HG03469 (cell line): Measurements from ENCODE around the gene EIF4A3.
"Not testable (repeated sequence)": the region's sequence is repeated elsewhere in the genome, so short reads cannot be mapped to it uniquely, and the experiment has no call there.

Experiments used
- ATAC-seq: cut with Tn5 transposase; IDR thresholded peaks from one replicate; pipeline ENCODE4 v1.9.1; 2021; ENCODE audit warnings: mild to moderate bottlenecking, moderate library complexity, moderate number of reproducible peaks; ENCODE audit not compliant: unreplicated experiment

Gene EIF4A3

DNA sequence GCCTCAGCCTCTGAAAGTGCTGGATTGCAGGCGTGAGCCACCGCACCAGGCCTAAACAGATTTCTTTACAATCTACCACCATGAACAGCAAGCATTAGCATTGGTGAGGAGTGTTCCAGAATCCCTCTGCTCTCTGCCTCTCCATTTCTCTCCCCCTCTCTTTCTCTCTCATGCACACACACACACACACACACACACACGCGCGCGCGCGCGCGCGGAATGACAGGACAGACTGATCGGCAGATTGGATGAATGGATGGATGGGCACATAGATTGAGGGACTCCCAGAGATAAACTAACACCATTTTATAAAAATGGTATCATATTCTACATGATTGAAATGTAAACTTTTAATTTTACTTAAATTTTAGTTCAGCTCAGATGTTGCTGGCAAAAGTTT, 26.2 kb upstream of the EIF4A3 start:
- ATAC-seq = no peak

DNA sequence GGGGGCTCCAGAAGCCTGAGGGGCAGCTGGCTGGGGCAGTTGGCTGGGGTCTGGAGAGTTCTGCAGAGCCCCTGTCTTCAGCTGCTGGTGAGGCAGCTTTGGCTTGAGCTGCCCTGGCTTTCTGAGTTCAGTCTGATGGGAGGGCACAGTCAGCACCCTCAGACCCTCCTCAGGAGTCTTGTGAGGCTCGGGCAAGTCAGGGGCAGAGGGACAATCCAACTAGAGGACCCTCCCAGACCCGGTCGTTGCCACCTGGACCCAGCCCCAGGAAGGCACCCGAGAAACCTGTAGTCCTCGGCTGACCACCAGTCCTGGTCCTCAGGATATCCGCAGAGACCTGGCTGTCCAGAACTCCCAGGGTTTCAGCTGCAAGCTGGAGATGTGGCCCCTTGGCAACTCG, 24.8 kb upstream of the EIF4A3 start:
- no peak for ATAC-seq

DNA sequence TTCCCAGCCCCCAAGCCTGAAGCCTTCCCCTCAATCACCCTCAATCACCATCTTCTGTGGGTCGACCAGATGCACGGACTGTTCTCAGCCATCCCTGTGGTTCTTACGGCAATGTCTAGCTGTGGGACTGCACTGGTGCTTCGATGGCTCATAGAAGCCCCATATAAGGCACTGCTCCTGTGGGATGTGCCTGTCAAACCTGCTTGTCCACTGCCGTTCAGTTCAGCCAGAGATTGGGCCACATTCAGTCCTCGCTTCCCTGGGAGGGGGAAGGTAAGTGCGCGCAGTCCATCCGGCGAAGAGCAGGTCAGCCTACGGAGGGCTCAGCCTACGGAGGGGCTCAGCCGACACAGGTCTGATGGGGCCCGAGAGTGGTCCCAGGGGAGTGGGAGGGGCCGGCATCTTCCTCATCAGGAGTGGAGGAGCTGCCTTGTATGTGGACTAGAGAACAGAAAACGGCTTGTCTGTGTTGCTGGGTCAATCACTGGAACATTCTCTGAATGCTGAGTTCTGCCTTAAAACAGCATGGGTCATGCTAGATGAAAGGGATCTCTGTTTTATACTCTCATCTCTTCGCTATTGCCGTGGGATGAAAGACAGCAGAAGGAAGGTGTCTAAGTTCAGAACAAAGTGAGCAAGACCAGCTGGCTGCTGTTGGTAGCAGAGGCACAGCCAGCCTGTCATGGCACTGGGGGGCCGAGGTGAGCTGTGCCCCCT, 23.0 kb upstream of the EIF4A3 start, which contains the start of gene CARD14:
Gene CARD14 (plus strand): TSS at position 247 of the 717 bp plus-strand sequence. CDS start 11,409 bp downstream, outside the sequence.
- ATAC-seq = no peak

DNA sequence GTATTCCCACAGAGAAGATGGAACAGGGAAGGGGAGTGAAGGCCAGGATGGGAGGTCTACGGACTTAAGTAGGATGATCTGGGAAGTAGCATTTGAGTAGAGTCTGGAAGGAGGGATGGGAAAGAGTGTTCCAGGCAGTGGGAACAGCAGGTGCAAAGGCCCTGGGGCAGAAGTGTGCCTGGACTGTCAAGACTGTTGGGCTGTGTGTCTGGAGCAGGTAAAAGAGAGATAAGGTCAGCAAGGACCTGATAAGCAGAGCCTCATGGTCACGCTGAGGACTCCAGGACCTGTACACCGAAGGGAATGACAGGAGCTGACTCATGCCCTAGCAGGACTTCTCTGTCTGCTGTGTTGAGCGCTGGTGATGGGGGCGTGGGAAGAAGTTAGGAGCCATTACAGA, 22.2 kb upstream of the EIF4A3 start:
- ATAC-seq = no peak

DNA sequence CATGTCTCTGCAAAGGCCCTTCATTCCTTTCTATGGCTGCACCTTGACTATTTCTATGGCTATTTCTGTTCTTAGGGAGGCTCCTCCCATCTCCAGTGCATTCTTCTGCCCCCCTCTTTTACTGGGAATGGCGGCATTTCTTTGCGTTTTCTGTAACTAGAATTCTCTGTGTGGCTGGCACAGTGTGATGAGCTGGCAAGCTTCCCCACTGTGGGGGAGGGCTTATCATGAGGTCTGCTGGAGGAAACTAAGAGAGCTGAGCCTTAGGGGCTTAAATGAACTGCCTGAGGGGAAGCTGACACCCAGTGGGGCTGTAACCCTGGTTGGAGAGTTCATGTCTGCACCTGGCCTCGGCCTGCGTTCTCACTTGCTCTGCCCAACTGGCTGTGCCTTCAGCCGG, 21.4 kb upstream of the EIF4A3 start:
- no peak for ATAC-seq

DNA sequence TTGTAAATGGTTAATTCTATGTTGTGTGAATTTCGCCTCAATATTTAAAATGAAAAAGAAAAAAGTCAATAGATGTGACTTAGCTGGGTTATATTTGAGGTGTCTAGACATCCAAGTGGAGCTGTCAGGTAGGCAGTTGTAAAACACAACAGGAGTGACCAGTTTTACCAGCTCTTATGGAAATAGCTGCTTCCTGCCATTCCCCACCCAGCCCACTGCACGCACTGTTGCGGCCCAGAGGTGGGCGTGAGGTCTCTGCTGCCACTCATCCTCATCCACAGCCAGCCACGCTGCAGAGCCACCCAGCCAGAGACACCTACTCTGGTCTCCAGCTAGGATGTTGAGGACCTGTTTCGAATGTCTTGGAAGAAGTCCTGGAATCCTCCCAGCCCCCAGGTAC, 19.5 kb upstream of the EIF4A3 start:
- ATAC-seq = no peak

DNA sequence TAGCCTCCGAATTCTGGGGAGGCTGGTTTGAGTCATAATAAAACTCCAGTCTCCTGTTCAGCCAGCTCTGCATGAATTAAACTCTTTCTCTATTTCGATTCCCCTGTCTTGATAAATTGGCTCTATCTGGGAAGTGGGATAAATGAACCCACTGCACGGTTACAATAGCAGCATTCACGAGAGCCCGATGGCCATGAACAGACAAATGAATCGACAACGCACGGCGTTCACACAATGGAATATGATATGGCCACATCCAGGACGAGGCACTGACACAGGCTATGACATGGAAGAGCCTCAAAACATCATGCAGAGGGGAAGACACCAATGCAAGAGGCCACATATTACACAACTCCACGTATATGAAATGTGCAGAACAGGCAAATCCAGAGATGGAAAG, 17.3 kb upstream of the EIF4A3 start:
- ATAC-seq = no peak

DNA sequence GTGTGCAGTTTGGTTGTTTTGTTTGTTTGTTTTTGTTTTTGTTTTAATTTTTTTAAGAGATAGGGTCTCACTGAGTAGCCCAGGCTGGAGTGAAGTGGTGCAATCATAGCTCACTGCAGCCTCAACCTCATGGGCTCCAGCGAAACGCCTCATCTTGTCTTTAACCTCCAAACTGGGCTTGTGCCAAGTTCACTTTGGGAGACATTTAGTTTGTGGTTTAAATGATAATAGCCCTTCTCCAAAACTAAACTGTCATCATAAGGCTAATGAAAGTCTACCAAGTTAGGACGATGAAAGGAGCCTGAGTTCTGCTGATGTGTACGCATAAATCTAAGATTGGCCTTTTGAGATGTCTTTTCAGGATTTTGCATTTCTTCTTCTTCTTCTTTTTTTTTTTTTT, 16.4 kb upstream of the EIF4A3 start:
- ATAC-seq = no peak

DNA sequence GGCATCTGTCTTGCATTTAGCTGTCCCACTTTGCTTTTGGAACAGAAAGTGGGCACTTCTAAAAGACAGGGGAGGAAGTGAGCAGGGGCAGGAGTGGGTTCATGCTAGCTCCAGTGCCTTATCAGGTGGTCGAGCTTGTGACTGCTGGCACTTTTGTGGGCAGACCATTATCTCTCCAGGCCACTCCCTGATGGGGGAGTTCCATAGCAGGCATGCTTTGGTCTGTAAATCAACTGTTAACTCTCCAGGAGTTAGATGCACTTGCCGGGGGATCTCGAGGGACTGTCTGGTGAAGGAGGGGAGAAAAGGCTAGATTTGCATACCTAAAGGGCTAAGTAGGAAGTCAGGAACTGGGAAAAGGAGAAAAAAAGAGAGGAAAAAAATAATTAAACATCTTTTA, 13.6 kb upstream of the EIF4A3 start:
- no peak for ATAC-seq

DNA sequence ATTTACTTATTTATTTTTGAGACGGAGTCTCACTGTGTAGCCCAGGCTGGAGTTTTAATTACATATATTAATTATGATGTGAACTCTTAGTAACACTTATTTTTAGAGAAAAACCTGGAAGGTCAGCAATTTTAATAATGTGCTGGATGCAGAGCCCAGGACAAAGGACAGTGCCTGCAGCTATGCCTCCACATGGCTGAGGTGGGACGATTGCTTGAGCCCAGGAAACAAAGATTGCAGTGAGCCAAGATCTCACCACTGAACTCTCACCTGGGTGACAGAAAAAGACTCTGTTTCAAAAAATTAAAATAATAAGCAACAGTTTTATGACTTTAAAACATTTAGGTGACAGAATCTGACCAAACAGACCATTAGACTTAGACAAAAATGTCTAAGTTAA, 11.9 kb upstream of the EIF4A3 start:
- no peak for ATAC-seq

DNA sequence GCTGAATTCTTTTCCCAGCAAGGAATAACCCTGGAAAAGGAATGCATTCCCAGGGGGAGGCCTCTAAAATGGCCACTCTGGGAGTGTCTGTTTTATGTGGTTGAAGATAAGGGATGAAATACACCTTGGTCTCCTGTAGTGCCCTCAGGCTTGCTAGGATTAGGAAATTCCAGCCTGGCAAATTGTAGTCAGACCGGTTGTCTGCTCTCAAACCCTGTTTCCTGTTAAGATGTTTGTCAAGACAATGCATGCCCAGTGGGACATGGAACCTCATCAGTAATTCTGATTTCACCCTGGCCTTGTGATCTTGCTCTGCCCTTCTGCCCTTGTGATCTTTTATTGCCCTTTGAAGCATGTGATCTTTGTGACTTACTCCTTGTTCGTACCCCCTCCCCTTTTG, 8.7 kb upstream of the EIF4A3 start:
- not testable (repeated sequence) for ATAC-seq

DNA sequence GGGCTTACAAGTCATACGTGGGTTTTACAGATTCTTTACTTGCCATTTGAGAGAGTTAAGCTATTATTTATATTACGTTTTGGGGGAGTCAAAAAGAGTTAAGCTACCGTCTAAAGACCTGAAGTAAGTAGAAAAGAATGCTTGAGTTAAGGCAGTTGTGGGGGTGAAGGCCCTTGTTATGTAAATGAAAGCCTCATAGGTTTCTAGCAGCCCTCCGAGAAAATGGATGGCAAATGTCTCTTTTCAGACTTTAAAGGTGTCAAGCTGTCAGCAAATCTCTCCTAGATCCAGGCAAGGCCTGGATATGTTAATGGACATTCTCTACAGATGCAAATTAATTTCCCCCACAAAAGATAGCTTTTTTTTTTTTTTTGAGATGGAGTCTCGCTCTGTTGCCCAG, 7.2 kb upstream of the EIF4A3 start:
- ATAC-seq = no peak

DNA sequence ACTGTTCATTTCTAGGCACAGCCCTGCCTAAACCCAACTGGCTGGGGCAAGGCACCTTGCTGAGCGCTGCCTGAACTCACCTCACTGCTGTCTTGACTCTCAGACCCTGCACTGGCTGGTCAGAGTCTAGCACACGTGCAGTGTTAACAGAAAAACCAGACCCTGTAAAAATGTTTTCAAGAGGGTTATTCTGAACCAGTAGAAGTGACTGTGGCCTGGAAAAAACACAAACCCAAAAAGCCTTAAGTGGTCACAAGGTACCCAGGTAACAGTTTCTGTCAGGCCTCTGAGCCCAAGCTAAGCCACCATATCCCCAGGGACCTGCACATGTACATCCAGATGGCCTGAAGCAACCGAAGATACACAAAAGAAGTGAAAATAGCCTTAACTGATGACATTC, 6.1 kb upstream of the EIF4A3 start:
- no peak for ATAC-seq

DNA sequence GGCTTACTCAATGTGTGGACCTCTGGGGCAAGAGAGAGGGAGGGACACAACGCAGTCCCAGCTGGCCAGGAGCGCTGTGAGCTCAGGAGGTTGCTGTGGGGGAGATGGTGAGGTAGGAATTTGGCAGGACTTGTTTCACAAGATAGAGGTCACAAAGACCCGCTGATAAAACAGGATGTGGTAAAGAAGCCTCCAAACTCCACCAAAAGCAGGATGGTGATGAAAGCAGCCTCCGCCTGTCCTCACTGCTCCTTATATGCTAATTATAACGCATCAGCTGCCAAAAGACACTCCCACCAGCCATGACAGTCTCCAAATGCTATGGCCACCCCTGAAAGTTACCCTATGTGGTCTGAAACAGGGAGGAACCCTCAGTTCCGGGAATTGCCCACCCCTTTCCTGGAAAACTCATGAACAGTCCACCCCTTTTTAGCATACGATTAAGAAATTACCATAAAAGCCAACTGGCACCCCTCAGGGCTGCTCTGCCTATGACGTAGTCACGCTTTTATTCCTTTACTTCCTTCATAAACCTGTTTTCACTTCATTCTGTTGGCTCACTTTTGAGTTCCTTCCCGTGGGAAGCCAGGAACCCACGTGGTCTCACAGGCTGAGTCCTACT, 5.3 kb upstream of the EIF4A3 start:
- ATAC-seq = no peak

DNA sequence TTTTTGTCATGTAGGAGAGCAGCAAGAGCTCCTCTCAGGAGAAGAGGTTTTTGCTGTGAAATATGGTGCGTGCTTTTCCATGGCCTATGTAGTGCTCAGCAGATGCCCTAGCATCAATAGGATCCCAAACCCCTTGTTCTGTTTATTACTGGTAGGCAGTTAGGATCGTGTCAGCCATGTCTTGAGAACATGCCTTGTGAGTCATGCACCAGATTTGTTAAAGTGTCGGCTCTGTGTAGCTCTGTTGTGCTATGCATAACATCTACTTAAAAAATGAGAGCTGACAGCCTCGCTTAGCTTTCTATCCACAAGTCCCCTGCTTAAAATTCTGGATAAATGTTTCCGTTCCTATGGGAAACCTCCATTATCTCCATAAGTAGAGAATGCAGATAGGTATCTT, 4.4 kb upstream of the EIF4A3 start:
- no peak for ATAC-seq

DNA sequence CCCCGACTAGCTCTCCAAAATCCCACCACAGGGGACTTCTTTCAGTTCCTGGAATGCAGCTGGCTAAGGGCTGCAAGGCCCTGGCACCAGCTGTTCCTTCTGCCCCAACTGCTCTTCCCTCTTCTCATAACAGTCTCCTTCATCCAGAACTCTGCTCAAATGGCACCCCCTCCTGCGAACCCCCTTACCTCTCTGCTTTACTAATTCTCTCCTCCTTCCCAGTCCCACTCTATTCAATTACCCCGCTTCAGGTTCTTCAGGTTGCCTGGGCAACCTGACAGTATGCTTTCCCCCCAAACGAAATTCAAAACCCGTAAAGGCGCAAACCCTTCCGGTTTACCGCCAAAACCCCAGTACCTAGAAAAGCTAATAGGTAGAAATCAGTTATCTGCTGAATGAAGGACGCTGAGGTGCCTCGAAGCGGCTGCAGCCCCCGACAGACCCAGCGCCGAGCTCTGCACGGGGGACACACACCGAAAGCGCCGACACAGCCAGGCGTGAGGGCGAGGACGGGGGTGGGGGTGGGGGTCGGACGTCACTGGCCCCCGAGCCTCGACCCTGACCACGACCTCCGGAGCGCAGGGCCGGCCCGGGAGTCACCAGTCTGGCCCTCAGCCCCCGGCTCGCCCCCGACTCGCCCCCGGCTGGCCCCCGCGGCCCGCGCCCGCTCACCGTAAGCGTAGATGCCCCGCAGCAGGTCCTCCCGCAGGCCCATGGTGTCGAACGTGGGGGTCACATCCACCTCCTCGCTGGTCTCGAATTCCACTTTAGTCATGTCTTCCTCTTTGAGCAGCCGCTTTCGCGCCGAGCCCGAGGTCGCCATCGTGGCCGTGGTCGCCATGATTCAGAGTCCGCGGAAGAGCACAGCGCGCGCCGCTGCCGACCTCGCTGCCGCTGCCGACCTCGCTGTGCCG, 550 bp downstream of the EIF4A3 start:
- ATAC-seq = peak; percentile 12

DNA sequence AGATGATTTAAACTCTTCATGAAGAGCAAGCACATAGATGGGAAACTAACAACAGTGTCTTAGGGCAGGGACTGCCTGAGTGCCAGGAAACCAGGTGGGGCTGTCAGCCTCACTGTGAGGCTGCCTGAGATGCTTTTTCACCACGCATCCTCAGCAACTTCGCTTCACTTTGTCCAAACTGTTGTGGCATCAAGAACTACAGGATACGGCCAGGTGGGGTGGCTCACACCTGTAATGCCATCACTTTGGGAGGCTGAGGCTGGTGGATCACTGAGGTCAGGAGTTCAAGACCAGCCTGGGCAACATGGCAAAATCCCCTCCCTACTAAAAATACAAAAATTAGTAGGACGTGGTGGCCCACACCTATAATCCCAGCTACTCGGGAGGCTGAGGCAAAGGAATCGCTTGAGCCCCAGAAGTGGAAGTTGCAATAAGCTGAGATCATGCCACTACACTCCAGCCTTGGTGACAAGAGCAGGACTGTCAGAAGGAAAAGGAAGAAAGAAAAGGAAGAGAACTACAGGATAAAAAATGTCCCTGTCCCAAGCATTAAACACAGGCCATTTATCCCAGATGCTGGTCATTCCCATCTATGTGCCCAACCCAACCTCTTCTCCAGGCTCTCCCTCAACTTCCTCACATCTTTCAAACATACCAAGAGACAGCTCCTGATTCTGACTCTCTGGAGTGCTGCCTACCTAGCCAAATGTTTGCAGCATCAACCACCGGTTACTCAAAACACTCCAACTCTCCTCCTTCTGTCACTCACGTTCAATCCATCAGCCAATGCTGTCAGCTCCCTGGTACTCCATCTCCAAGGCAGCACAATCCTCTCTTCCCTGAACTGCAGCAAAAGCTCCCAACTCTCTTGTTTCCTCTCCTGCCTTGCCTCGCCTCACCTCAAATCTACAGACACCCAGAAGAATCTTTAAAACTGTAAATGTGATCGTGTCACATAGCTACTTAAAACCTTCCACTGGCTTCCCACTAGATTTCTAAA, 1.6 kb downstream of the EIF4A3 start:
- no peak for ATAC-seq

DNA sequence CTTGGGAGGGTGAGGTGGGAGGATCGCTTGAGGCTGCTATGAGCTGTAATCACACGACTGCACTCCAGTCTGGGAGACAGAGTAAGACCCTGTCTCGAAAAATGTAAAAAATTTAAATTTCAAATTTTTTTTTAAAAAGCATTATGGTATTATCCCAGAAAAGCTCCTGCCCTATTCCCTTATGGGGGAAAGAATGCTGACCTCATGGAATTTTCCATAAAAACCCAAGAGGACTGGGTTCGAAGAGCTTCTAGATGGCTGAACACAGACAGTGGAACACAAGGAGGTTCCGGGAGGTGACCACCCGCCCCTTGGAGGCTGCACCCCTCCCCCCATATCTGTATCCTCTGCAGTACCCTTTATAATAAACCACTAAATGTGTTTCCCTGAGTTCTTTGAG, 4.0 kb downstream of the EIF4A3 start:
- no peak for ATAC-seq

DNA sequence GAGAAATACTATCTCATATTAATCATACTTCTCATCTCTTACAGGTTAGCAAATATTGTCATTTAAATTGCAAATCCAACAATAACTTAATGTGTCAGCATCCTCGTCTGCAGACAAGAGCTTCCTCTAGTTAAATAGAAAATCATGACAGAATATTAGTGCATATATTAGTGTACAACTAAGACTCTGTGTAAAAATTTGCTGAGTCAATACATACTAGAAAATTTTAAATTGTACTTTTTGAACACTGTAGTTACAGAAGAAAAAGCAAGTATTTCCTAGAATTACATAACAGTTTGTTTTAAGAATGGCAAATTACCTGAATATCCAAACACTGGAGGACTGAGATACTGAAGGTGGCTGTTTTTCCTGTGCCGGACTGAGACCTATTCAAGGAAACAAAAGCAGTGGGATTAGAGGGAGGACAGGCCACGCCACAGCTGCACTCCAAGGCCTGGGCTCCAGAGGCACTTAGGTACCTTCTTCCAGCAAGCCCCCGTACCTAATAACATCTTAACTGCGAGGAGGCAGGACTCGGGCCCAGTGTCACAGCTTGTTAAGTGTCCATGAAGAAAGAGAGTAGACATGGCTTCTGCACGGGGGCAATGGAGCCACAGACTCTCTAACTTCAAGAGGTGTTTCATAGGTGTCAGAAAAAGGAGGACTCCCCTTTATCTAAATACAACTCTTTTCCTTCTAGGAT, 5.3 kb downstream of the EIF4A3 start:
- ATAC-seq = no peak

DNA sequence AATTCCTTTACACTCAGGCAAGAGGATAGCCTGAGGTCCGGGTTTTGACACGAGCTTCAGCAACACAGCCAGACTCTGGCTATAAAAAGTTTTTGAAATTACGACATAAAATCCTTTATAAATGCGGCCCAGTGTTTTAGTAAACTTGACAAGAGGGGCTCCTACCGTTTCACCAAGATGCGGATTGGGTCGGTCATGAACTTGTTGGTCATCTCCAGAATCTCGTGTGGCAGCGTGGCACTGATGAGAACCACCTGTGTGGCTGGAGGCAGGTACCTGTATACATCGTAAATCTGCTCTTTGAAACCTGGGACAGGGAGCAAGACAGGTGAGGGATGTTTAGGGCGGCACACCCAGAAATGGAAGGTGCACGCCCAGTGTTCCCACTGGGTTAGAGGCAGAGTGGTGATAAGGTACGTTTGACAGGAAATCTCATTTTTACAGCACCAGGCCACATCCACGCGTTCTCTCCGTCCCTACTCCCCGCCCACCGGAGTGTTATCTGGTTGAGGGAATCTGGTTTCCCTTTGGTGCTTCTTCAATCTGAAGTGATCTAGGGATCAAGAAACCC, 8.0 kb downstream of the EIF4A3 start:
- no peak for ATAC-seq
